A549 treated with RU486 at 1 μM for 4 hours (cell line): ENCODE measurements around the gene TTC29. TPM values are rescaled to one million over a fixed set of nuclear protein-coding genes. Genes with fewer than 3 reads are reported as not detected.

Source experiments
- total RNA-seq: library from RNA; stranded (reverse); fragments of 200-300 nt; extraction: Qiagen RNA extraction; gene quantifications from 5 replicates; pipeline ENCODE4 v1.2.3, GENCODE V29; 2022; ENCODE audit warnings: low read depth

TTC29 gene
- not detected in 5 replicates for total RNA-seq

GRCh38 chr4:146945556-146946374, at the start of gene TTC29:
Gene TTC29 (minus strand): TSS chr4:146945864. CDS start chr4:146939895, 5,969 bp downstream.

